ENCODE measurements around the gene KCNAB2.

DNA sequence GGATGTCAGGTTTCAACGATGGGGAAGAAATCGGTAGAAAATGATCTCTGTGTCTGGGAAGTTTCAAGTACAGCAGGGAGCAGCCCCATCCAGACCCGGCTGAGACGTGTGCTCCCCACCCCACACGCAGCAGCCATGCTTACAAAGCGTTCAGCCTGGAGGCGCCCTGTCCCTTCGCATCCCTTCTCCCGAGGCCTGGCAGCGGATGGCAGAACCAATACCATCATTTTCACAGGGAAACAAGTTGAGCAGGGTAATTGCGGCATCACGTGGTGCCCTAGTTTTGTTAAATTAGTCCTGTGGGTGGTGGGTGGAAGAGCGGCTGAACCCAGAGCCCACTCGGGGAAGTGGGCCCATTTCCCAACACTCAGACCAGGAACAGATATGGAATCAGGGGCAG is 23.9 kb downstream of the KCNAB2 start:
- TF ChIP-seq, protein P1, sequence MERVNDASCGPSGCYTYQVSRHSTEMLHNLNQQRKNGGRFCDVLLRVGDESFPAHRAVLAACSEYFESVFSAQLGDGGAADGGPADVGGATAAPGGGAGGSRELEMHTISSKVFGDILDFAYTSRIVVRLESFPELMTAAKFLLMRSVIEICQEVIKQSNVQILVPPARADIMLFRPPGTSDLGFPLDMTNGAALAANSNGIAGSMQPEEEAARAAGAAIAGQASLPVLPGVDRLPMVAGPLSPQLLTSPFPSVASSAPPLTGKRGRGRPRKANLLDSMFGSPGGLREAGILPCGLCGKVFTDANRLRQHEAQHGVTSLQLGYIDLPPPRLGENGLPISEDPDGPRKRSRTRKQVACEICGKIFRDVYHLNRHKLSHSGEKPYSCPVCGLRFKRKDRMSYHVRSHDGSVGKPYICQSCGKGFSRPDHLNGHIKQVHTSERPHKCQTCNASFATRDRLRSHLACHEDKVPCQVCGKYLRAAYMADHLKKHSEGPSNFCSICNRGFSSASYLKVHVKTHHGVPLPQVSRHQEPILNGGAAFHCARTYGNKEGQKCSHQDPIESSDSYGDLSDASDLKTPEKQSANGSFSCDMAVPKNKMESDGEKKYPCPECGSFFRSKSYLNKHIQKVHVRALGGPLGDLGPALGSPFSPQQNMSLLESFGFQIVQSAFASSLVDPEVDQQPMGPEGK (CRISPR knock-in tag; IDR thresholded peaks at IDR 0.05; ENCODE audit: borderline replicate concordance) = no peak
- TF ChIP-seq, protein P2, sequence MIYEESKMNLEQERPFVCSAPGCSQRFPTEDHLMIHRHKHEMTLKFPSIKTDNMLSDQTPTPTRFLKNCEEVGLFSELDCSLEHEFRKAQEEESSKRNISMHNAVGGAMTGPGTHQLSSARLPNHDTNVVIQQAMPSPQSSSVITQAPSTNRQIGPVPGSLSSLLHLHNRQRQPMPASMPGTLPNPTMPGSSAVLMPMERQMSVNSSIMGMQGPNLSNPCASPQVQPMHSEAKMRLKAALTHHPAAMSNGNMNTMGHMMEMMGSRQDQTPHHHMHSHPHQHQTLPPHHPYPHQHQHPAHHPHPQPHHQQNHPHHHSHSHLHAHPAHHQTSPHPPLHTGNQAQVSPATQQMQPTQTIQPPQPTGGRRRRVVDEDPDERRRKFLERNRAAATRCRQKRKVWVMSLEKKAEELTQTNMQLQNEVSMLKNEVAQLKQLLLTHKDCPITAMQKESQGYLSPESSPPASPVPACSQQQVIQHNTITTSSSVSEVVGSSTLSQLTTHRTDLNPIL (CRISPR knock-in tag; IDR thresholded peaks at IDR 0.05; ENCODE audit: low read depth) = no peak
- TF ChIP-seq ISL1 (CRISPR knock-in tag; IDR thresholded peaks at IDR 0.05) (no peak), TOX (CRISPR knock-in tag; IDR thresholded peaks at IDR 0.05; ENCODE audit: borderline replicate concordance) (no peak), ZFP3 (CRISPR knock-in tag; IDR thresholded peaks at IDR 0.05) (no peak), ZC3H10 (CRISPR knock-in tag; IDR thresholded peaks at IDR 0.05) (no peak), ESRRG (CRISPR knock-in tag; IDR thresholded peaks at IDR 0.05) (no peak), TCF4 (CRISPR knock-in tag; IDR thresholded peaks at IDR 0.05; ENCODE audit: borderline replicate concordance) (no peak), GLIS3 (CRISPR knock-in tag; IDR thresholded peaks at IDR 0.05) (no peak)
- TF ChIP-seq, protein P3, sequence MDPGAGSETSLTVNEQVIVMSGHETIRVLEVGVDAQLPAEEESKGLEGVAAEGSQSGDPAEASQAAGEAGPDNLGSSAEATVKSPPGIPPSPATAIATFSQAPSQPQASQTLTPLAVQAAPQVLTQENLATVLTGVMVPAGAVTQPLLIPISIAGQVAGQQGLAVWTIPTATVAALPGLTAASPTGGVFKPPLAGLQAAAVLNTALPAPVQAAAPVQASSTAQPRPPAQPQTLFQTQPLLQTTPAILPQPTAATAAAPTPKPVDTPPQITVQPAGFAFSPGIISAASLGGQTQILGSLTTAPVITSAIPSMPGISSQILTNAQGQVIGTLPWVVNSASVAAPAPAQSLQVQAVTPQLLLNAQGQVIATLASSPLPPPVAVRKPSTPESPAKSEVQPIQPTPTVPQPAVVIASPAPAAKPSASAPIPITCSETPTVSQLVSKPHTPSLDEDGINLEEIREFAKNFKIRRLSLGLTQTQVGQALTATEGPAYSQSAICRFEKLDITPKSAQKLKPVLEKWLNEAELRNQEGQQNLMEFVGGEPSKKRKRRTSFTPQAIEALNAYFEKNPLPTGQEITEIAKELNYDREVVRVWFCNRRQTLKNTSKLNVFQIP (CRISPR knock-in tag; IDR thresholded peaks at IDR 0.05; ENCODE audit: borderline replicate concordance, low read depth) = no peak

Data from SK-N-SH treated with all-trans-retinoic acid at 6 μM for 48 hours (cell line).